Activated B cell treated with CpG ODN at 0.5 μM for 24 hours (primary cell): Measurements from ENCODE around the gene DIO2. TPM values are rescaled to one million over a fixed set of nuclear protein-coding genes. Genes with fewer than 3 reads are reported as not detected.

Experiments used
- ATAC-seq: fragments of 200-7000 bp; cut with Tn5 transposase; one replicate; pipeline ENCODE4 v1.10.0; 2021; ENCODE audit warnings: low read depth, mild to moderate bottlenecking, moderate library complexity
- CTCF ChIA-PET: fragments of 350-600 bp; sonication (Branson Sonifier 250); formaldehyde crosslinking; loops from one replicate; lab custom pipeline; 2021; ENCODE audit warnings: antibody characterized with exemption; lab: Charles Lee
- POLR2A ChIA-PET: fragments of 350-600 bp; sonication (Branson Sonifier 250); formaldehyde crosslinking; loops from one replicate; lab custom pipeline; 2021; ENCODE audit warnings: antibody characterized with exemption; lab: Charles Lee
- DNase-seq: peaks from one replicate; pipeline ENCODE4 v3.0.0; 2022
- H3K27ac Mint-ChIP-seq: one replicate; pipeline ENCODE4 v1.8.0; 2020; ENCODE audit warnings: mixed read lengths
- H3K27me3 Mint-ChIP-seq: one replicate; pipeline ENCODE4 v1.8.0; 2021; ENCODE audit warnings: mixed read lengths
- H3K36me3 Mint-ChIP-seq: one replicate; pipeline ENCODE4 v1.8.0; 2021; ENCODE audit warnings: low read depth, mixed read lengths
- H3K4me1 Mint-ChIP-seq: one replicate; pipeline ENCODE4 v1.8.0; 2021; ENCODE audit warnings: mixed read lengths
- H3K4me3 Mint-ChIP-seq: one replicate; pipeline ENCODE4 v1.8.0; 2020; ENCODE audit warnings: mild to moderate bottlenecking, mixed read lengths
- H3K9me3 Mint-ChIP-seq: one replicate; pipeline ENCODE4 v1.8.0; 2020; ENCODE audit warnings: mixed read lengths
- intact Hi-C: fragments of 100-400 bp; cut with micrococcal nuclease; formaldehyde crosslinking; loops from one replicate; pipeline ENCODE4 v1.15.1; 2024
- total RNA-seq: library from RNA; stranded (reverse); gene quantifications from 2 replicates; pipeline ENCODE4 v1.2.3, GENCODE V29; 2022
- TF ChIP-seq, protein P1 (sequence below): fragments of 200-600 bp; IDR thresholded peaks from one replicate; pipeline ENCODE4 v1.8.0; 2022; ENCODE audit warnings: antibody characterized with exemption, mild to moderate bottlenecking

The DIO2 gene
- total RNA-seq, 1 donor from 2014 or later = not detected

DNA sequence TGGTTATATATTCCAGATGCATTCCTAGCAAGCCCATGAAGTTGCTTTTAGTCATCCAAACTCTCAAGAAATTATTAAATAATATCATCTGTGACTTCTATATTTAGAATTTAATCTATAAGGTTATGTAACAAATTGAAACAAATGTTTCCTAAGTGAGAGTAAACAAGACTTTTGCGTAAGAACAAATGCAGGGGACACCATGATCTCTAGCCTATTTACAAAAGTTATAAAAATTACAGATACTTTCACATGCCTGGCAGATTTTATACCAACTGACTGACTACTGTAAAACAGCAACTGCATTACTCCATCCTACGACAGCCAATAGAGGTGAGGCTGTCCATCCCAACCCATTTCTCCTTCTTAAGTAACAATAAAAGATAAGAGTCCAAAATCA lies 20.4 kb upstream of the DIO2 start:
- no peaks in the 10 kb centered on the region for H3K4me1 Mint-ChIP-seq
- no peak overlapping the region for H3K27ac Mint-ChIP-seq
- ATAC-seq = no peak
- peaks cover 10% of the 10 kb centered on the region for H3K9me3 Mint-ChIP-seq
- ChIA-PET POLR2A (no interaction called here), CTCF (no interaction called here)
- intact Hi-C loops = no loop called here
- H3K4me3 Mint-ChIP-seq = no peak overlapping the region
- no peaks in the 10 kb centered on the region for H3K36me3 Mint-ChIP-seq
- TF ChIP-seq, protein P1, sequence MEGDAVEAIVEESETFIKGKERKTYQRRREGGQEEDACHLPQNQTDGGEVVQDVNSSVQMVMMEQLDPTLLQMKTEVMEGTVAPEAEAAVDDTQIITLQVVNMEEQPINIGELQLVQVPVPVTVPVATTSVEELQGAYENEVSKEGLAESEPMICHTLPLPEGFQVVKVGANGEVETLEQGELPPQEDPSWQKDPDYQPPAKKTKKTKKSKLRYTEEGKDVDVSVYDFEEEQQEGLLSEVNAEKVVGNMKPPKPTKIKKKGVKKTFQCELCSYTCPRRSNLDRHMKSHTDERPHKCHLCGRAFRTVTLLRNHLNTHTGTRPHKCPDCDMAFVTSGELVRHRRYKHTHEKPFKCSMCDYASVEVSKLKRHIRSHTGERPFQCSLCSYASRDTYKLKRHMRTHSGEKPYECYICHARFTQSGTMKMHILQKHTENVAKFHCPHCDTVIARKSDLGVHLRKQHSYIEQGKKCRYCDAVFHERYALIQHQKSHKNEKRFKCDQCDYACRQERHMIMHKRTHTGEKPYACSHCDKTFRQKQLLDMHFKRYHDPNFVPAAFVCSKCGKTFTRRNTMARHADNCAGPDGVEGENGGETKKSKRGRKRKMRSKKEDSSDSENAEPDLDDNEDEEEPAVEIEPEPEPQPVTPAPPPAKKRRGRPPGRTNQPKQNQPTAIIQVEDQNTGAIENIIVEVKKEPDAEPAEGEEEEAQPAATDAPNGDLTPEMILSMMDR = no peak
- H3K27me3 Mint-ChIP-seq = no peaks in the 10 kb centered on the region
- no peak for DNase-seq

DNA sequence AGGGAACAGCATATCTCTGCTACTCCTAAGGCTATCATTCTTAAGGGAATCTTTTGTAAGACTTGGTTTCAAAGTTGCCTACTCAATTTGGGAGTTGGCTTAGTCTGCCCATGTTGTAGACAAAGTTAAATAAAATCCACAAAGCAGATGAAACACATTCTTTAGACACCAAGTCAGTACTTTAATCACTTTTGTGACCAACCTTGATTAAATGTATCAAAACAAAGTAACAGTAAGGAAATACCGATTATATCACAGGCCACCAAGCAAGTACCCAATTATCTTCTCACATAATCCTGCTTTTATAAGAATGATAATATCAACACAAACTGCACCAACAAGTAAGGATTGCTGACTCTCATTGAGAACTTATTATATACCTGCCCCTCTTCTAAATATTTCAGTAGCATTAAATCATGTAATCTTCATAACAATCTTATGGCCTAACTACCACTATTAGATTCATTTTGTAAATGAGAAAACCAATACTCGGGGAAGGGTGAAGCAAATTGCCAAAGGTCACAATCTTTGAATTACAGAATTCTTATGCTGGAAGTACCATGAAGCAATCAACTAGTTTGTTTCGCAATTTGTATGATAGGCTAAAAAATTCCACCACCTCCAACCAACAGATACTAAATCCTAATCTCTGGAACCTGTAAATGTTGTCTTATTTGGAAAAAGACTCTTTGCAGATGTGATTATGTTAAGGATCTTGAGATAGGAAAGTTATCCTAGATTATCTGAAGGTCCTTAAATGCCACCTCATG lies 12.6 kb upstream of the DIO2 start:
- TF ChIP-seq, protein P1 = no peak
- ATAC-seq = no peak
- POLR2A ChIA-PET = no interaction called here
- no peak for DNase-seq
- H3K36me3 Mint-ChIP-seq = no peaks in the 10 kb centered on the region
- peaks cover 12% of the 10 kb centered on the region for H3K9me3 Mint-ChIP-seq
- CTCF ChIA-PET = no interaction called here
- intact Hi-C loops = no loop called here
- H3K27ac Mint-ChIP-seq = no peak overlapping the region
- H3K4me1 Mint-ChIP-seq = no peaks in the 10 kb centered on the region
- H3K27me3 Mint-ChIP-seq = no peaks in the 10 kb centered on the region
- H3K4me3 Mint-ChIP-seq = no peak overlapping the region

DNA sequence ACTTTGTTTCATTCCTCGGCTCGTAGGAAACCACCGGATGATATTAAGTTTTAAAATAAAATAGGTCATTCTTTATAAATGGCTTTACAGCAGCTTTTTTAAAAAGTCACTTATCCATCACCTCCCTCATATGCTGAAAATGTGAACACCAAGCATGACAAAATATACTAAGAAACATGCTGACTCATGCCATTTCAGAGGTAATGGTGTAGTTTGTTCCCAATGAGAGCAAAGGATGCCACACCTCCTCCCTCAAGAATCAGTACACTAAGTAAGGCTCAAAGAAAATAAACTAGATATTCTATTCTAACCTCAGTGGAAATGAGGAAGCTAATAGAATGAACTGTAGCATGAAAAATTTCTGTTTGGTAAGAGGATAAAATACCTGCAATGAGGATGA lies 5.5 kb upstream of the DIO2 start:
- CTCF ChIA-PET = no interaction called here
- H3K4me1 Mint-ChIP-seq = no peaks in the 10 kb centered on the region
- no peak for DNase-seq

DNA sequence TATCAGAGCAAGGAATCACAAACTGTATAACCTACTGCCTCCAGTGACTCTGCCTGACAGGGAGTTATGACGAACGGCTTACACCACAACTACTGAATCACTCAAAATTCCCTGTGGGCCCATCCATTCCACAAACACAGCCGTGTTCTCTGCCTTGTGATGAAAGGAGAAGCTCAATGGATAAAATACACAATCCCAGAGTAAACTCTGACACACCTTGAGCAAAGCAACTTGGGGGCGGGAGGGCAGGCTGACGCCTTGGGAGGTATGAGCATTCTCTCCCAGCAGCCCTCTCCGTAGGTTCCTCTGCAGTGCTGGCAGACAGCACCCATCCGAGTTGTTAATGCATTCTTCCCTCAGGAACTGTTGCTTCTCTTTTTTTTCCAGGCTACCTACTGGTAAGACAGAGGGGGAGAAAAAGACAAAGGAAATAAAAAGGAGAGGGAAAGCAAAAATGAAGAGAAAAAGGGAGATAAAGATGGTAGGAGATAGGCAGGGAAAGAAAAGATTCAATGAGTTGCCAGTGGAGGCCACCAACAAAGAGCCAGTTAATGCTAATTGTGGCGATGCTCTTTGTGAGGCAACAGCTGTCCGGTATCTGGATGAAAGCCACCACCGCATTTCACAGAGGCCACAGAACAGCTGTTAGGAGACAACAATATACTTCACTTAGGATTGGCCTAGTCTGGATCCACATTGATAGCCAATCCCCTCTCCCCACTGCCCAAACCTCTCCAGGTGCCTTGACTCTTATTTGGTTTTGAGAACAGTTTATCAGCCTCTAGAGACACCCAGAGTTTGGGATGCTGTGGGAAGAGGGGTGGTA lies 4.7 kb upstream of the DIO2 start:
- ChIA-PET CTCF (no interaction called here), POLR2A (no interaction called here)
- no peak for DNase-seq
- Mint-ChIP-seq H3K4me1 (no peaks in the 10 kb centered on the region), H3K27me3 (no peaks in the 10 kb centered on the region), H3K36me3 (no peaks in the 10 kb centered on the region), H3K27ac (no peak overlapping the region), H3K4me3 (no peak overlapping the region), H3K9me3 (peaks cover 2% of the 10 kb centered on the region)
- ATAC-seq = no peak
- intact Hi-C loops = no loop called here
- TF ChIP-seq, protein P1 = no peak

More for the DNA sequence above, 5.5 kb upstream of the DIO2 start:
- POLR2A ChIA-PET = no interaction called here
- no peak overlapping the region for H3K27ac Mint-ChIP-seq
- H3K36me3 Mint-ChIP-seq = no peaks in the 10 kb centered on the region
- no peaks in the 10 kb centered on the region for H3K27me3 Mint-ChIP-seq
- intact Hi-C loops = no loop called here
- TF ChIP-seq, protein P1 = no peak
- no peak overlapping the region for H3K4me3 Mint-ChIP-seq
- no peak for ATAC-seq
- peaks cover 2% of the 10 kb centered on the region for H3K9me3 Mint-ChIP-seq

DNA sequence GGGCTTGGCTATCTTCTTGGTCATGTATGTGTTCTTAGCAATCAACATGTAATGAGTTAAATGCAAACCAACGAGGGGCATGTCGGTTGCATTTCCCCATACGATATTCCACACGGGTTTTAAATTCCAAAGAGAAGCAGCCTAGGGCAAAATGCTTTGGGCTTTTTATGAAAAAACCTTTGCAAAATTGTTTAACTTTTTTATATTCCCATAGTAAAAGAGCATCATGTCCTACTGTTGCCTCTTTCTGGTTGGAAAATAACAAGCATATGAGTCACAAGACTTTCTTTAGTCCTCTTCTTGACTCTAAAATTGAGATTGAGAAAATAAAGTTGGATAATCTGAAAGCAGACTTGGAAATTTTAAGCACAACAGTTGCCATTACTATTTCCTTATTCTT lies 3.8 kb upstream of the DIO2 start:
- Mint-ChIP-seq H3K9me3 (peaks cover 5% of the 10 kb centered on the region), H3K27ac (no peak overlapping the region), H3K4me3 (no peak overlapping the region), H3K4me1 (no peaks in the 10 kb centered on the region), H3K27me3 (no peaks in the 10 kb centered on the region), H3K36me3 (no peaks in the 10 kb centered on the region)
- ChIA-PET POLR2A (no interaction called here), CTCF (no interaction called here)
- TF ChIP-seq, protein P1 = no peak
- no peak for DNase-seq
- ATAC-seq = no peak
- intact Hi-C loops = no loop called here
